Measurements from ENCODE around the gene UCHL1.
A peak's percentile ranks its signal among the peaks of the same experiment; 100 is the strongest.
"Not testable (repeated sequence)": the region's sequence is repeated elsewhere in the genome, so short reads cannot be mapped to it uniquely, and the experiment has no call there.

UCHL1 gene

DNA sequence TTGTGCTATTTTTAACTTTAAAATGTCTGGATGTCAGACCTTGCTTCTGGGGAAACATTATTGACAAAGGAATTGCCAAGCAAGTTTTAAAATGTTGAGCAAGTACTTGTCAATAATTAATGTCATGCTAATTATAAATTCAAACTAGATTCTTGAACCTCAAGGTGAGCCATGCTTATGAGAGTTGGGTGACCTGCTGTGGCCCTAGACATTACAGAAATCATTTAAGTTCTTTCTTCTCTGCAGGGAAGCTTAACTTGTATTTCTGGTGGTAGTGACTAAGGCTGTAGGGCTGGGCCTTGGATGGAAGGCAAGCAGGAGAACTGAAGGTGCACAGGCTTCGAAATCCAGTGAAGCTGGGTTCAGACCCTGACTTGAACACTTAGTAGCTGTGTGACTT is 14.8 kb upstream of the UCHL1 start:
- no peak for DNase-seq

DNA sequence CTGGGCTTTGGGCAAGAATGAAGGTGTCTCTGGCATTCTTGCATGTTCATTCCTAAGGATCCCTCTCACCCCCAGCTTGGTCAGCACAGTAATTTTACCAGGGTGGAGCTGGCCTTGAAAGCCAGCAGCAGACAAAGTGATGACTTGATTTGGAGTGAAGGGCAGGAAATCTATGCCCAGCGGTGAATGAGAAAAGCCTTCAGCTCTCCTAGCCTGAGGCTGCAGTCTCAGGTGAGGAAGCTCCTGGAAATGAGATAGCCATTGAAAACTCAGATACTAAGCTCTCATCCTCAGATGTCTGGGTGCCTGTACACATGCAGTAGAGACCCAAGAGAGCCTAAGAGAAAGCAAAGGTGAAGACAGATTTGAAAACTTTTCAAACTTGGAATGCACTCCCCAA is 10.7 kb upstream of the UCHL1 start:
- DNase-seq, result no peak

DNA sequence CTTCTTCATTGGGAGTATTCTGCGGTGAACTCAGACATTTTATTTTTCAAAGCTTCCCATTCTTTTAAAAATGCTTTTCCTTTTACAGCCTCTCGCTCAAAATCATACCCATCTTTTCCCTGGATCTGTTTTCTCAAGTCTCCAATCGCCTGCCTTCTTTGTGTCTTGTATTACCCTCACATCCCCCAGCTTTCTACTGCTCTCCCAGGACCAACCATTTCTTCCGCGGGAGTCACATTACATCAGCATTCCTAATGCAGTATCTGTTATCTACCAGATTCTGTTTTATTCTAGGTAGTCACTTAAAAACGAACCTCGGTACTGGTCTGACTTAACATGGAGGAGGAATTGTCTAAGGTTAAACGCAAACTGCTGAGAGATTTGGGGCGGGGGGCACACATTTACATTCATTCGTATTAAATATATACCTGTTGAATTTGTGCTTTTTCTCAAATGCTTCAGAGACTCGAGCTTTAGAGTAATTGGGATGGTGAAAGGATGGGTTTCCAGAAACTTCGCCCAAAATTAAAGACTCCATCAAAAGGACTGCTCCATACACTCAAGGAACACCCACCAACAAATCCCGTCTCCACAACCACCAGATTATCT is 493 bp upstream of the UCHL1 start:
- peak; percentile 71 for DNase-seq

- DNase-seq, result peak; percentile 68
Observed at GRCh38 chr4:41257257-41257901, 651 bp downstream of the UCHL1 start.

- DNase-seq, result no peak
Observed at GRCh38 chr4:41257906-41258305, 1.2 kb downstream of the UCHL1 start.

DNA sequence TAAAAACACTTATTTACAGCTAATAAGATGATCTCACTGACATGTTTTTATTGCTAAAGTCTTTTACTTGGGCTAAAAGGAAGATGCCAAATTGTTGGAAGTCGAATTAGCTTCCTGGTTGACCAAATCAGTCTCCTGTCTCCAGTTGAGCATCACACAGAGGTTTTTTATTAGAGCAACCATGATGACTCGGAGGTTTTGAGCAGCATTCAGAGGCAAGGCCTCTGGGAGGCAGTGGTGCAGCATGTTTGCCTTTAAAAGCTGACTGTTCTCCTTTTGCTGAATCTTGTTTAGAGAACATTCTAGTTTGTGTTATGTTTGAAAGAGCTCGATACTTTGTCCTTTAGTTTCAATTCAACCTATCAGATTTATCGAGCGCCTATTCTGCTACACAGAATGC is 2.1 kb downstream of the UCHL1 start:
- DNase-seq, result peak; percentile 77

GRCh38 chr4:41260116-41260733 is 3.5 kb downstream of the UCHL1 start:
- DNase-seq, result no peak

DNA sequence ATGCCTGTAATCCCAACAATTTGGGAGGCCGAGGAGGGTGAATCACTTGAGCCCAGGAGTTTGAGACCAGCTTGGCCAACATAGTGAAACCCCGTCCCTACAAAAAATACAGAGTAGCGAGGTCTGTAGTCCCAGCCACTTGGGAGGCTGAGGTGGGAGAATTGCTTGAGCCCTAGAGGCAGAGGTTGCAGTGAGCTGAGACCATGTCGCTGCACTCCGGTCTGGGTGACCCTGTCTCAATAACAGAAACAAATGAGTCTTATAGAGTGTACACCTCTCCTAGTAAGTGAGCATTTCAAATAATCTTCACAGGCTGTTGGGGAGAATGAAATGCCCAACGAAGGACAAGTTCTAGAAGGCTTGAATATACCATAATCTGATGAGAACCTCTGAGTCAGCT is 5.5 kb downstream of the UCHL1 start:
- DNase-seq, result no peak

DNA sequence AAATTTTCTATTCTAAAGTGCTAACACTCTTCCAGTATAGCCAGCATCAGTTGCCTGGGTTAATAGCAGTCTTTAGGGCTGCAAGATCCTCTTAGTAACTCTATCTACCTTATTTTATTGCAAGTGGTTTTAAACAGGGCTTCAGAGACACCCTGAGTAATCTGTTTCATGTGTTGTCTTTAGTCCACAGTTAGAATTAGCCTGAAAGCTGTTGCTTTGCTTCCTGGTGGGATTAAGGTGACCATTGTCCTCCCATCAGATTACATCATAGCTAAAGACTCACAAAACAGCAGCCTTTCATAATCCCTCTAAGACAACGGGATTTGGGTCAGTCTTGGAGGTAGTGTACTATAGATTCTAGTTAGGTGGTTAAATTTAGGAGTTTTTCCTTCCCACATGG is 7.5 kb downstream of the UCHL1 start:
- DNase-seq, result no peak

DNA sequence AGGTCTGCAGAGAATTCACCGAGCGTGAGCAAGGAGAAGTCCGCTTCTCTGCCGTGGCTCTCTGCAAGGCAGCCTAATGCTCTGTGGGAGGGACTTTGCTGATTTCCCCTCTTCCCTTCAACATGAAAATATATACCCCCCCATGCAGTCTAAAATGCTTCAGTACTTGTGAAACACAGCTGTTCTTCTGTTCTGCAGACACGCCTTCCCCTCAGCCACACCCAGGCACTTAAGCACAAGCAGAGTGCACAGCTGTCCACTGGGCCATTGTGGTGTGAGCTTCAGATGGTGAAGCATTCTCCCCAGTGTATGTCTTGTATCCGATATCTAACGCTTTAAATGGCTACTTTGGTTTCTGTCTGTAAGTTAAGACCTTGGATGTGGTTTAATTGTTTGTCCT is 11.3 kb downstream of the UCHL1 start:
- no peak for DNase-seq

GRCh38 chr4:41268721-41269517 is 12.2 kb downstream of the UCHL1 start:
- peak; percentile 3 for DNase-seq

GRCh38 chr4:41269682-41270081 is 13.0 kb downstream of the UCHL1 start:
- DNase-seq, result no peak

GRCh38 chr4:41275931-41276330 is 19.2 kb downstream of the UCHL1 start:
- DNase-seq, result not testable (repeated sequence)

GRCh38 chr4:41280010-41280409 is 23.3 kb downstream of the UCHL1 start:
- no peak for DNase-seq

- peak; percentile 73 for DNase-seq
Observed at GRCh38 chr4:41281038-41281634, 24.4 kb downstream of the UCHL1 start.

DNA sequence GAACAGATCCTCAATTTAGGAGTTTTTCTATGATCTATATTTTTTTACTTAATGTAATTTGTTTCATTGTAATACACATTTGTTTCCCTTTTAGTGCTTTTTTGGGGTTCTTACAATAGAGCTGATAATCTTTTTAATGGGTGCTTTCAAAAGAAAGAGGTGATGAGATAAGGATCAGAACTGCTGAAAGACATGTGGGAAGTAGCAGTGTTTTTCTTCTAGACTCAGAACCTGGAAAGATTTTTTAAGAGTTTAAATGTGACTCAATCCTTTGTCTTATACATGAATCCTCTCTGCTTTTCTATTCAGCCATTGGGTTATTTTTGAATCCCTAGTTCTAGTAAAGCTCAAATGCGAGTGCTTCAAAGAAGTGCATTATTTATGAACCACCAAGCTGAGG is 25.6 kb downstream of the UCHL1 start:
- DNase-seq, result no peak

GRCh38 chr4:41285202-41285863 is 28.6 kb downstream of the UCHL1 start:
- no peak for DNase-seq

DNA sequence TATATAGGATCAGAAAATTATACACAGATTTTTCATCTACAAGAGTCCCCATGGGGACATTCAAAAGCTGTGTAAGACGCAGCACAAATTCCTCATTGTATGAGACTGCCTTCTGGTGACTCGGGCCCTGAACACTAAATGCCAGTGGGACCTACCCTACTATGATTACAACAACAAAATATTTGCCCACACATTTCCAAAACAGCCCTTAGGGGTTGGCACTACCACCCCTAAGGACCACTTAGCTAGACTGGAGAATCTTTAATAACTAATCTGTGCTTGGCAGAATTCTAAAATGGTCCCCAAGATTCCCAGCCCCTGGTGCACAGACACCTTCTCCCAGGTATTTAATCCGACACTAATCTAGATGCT is 29.1 kb downstream of the UCHL1 start:
- DNase-seq, result no peak

GRCh38 chr4:41287005-41287404 is 30.3 kb downstream of the UCHL1 start:
- DNase-seq, result peak; percentile 12

GRCh38 chr4:41287852-41288251 is 31.1 kb downstream of the UCHL1 start:
- DNase-seq, result no peak

- DNase-seq, result no peak
Observed at GRCh38 chr4:41288254-41288653, 31.5 kb downstream of the UCHL1 start.

- no peak for DNase-seq
Observed at GRCh38 chr4:41290479-41290878, 33.8 kb downstream of the UCHL1 start.

Data from fibroblast of skin of right biceps (primary cell).